Right hindlimb (tissue), 1 donor: ENCODE data around the gene TTC19.
"Not testable (repeated sequence)": the region's sequence is repeated elsewhere in the genome, so short reads cannot be mapped to it uniquely, and the experiment has no call there.

ENCODE experiments used
- DNase-seq: peaks from one replicate; pipeline ENCODE4 v3.0.0-alpha.2; 2018

Gene TTC19

GRCh38 chr17:16033729-16034349 is 34.2 kb downstream of the TTC19 start:
- DNase-seq, result no peak

GRCh38 chr17:16036261-16036660 is 36.6 kb downstream of the TTC19 start:
- no peak for DNase-seq

- no peak for DNase-seq
These were observed 38.0 kb downstream of the TTC19 start for GRCh38 chr17:16037636-16038035.

- DNase-seq, result no peak
These were observed 41.2 kb downstream of the TTC19 start for GRCh38 chr17:16040710-16041251.

- DNase-seq, result no peak
These were observed 44.9 kb downstream of the TTC19 start for GRCh38 chr17:16044487-16044886.

GRCh38 chr17:16046966-16047365 is 47.3 kb downstream of the TTC19 start:
- DNase-seq, result no peak

- DNase-seq, result no peak
These were observed 49.3 kb downstream of the TTC19 start for GRCh38 chr17:16048811-16049449.

- DNase-seq, result no peak
These were observed 51.2 kb downstream of the TTC19 start for GRCh38 chr17:16050844-16051243.

GRCh38 chr17:16052486-16052885 is 52.9 kb downstream of the TTC19 start:
- no peak for DNase-seq

- not testable (repeated sequence) for DNase-seq
These were observed 55.5 kb downstream of the TTC19 start for GRCh38 chr17:16055139-16055538.

GRCh38 chr17:16061631-16062030 is 62.0 kb downstream of the TTC19 start:
- no peak for DNase-seq

GRCh38 chr17:16066125-16066524 is 66.5 kb downstream of the TTC19 start:
- DNase-seq, result no peak

- no peak for DNase-seq
These were observed 68.7 kb downstream of the TTC19 start for GRCh38 chr17:16068323-16068722.

- no peak for DNase-seq
These were observed 72.4 kb downstream of the TTC19 start for GRCh38 chr17:16072031-16072430.

GRCh38 chr17:16073845-16074244 is 74.2 kb downstream of the TTC19 start:
- DNase-seq, result no peak

GRCh38 chr17:16074423-16074822 is 74.8 kb downstream of the TTC19 start:
- no peak for DNase-seq

GRCh38 chr17:16075949-16076348 is 76.3 kb downstream of the TTC19 start:
- no peak for DNase-seq
